PC-9 (cell line): ENCODE results near the gene KCNAB2.

ENCODE experiments used
- EZH2 ChIP-seq: fragments of 200-600 bp; sonication (generic); IDR thresholded peaks from 2 replicates; pipeline ENCODE4 v1.8.0; 2017; ENCODE audit warnings: antibody characterized with exemption, low read depth
- TF ChIP-seq, protein P1 (sequence below): fragments of 200-600 bp; sonication (generic); conservative IDR thresholded peaks from 2 replicates; pipeline ENCODE4 v1.6.1; 2017; ENCODE audit warnings: mixed run types, antibody characterized with exemption, mild to moderate bottlenecking, moderate library complexity

GRCh38 chr1:6056572-6056948 is 10.9 kb downstream of the KCNAB2 start:
- no peak for TF ChIP-seq EZH2
- TF ChIP-seq, protein P1, sequence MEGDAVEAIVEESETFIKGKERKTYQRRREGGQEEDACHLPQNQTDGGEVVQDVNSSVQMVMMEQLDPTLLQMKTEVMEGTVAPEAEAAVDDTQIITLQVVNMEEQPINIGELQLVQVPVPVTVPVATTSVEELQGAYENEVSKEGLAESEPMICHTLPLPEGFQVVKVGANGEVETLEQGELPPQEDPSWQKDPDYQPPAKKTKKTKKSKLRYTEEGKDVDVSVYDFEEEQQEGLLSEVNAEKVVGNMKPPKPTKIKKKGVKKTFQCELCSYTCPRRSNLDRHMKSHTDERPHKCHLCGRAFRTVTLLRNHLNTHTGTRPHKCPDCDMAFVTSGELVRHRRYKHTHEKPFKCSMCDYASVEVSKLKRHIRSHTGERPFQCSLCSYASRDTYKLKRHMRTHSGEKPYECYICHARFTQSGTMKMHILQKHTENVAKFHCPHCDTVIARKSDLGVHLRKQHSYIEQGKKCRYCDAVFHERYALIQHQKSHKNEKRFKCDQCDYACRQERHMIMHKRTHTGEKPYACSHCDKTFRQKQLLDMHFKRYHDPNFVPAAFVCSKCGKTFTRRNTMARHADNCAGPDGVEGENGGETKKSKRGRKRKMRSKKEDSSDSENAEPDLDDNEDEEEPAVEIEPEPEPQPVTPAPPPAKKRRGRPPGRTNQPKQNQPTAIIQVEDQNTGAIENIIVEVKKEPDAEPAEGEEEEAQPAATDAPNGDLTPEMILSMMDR = no peak
